Measurements from ENCODE around the gene MYD88.

- TF ChIP-seq POLR2A (conservative IDR thresholded peaks at IDR 0.05): no peak
- no peak for TF ChIP-seq ZBTB34 (CRISPR knock-in tag; IDR thresholded peaks at IDR 0.05)
- TF ChIP-seq ZNF384 (IDR thresholded peaks at IDR 0.05; ENCODE audit: low read depth, low read length): no peak
- TF ChIP-seq TAF15 (IDR thresholded peaks at IDR 0.05; ENCODE audit: low read depth, low read length): no peak
- TF ChIP-seq DNMT1 (IDR thresholded peaks at IDR 0.05): no peak
- no peak for TF ChIP-seq ZNF140 (CRISPR knock-in tag; IDR thresholded peaks at IDR 0.05)
- TF ChIP-seq FOXM1 (IDR thresholded peaks at IDR 0.05; ENCODE audit: low read depth): no peak
- TF ChIP-seq FOXM1 (CRISPR knock-in tag; IDR thresholded peaks at IDR 0.05; ENCODE audit: low read depth): no peak; the same call in 1 of the 2 replicates
Observed at GRCh38 chr3:38136393-38136776, 2.1 kb upstream of the MYD88 start.
